ENCODE measurements around the gene ZNF319. TPM values are rescaled to one million over a fixed set of nuclear protein-coding genes. Genes with fewer than 3 reads are reported as not detected.

Gene ZNF319
- 8.0 and 8.3 TPM in 2 replicates for total RNA-seq

DNA sequence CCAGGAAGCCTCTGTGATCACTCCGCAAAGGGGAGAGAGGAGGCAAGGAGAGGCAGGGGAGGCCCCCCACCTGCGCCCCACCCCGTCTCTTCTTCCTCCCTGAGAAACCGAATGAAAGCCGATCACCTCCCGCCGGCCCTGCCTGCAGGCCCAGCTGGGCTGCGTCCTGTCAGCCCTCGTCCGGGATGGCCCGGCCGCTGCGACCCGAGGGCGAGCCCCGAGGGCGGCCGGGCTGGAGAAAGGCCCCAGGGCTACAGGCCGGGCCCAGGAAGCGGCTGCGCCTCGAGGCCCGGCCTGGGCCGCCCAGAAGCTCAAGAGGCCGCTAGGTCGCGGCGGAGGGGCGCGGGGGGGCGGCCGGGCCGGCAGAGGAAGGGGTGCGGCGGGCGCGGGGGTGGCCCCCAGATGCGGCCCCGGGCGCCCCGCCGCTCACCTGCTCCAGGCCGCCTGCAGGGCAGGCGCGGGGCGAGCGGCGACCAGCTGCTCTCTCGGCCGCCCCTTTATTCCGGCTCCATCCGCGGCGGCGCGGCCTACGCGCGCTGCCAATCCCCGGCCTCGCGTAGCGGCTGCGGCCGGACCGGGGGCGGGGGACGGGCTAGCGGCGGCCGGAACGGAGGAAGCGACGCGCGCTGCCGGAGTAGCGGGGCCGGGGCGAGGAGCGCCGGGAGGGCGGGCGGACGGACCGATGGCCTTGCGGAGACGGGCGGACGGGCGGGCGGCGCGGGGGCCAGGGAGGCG lies at the start of gene ZNF319:
ZNF319 (minus strand) TSS at position 702 of the 735 bp plus-strand sequence. CDS start 2,407 bp downstream, outside the sequence.
- H3K36me3 Mint-ChIP-seq (ENCODE audit: low read depth): peaks cover 41% of the 10 kb centered on the region

DNA sequence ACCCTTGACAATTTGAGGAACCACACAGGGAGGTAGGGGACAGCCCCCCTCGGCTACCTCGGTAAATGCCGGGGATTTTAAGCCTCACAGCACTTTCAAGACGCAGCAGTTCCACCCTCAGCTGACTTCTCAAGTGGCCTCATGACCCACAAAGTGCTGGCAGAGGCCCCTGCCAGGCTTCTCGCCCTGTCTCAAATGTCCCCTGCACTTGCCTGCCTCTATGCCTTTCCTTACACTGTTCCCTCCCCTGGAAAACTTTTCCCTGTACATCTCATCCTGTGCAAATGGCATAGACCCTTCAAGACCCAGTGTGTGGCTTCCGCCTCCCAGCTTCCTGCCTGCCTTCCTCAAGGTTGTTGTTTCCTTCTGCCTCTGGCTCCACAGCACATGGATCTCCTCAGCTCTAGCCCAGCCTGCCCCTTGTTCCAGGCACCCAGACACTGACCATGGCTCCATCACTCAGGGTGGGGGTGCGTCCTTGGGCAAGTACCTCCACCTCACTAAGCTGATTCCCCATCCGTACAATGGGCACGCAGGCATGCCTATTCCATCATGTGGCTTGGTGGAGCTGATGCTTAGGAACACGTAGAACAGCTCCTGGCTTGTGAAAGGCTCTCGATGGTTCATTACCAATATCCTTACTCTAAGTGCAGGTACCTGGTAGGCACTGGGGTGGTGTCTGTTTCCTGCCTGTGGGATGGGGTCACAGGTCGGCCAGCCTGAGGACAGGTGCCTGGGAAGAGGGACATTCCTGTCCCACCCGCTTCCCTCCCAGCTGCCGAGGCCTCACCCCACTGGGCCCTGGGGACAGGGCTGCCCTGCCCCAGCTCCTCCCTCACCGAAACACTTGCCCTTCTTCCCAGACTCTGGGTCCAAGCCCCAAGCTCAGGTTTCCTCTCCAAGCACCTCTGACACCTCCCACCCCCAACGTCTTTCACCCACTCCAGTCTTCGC lies 49.0 kb upstream of the ZNF319 start:
- H3K4me3 Mint-ChIP-seq: no peak overlapping the region
- H3K4me1 Mint-ChIP-seq: peaks cover 2% of the 10 kb centered on the region
- no peaks in the 10 kb centered on the region for H3K36me3 Mint-ChIP-seq (ENCODE audit: low read depth)
- no peaks in the 10 kb centered on the region for H3K27me3 Mint-ChIP-seq
- H3K9me3 Mint-ChIP-seq: no peaks in the 10 kb centered on the region
- intact Hi-C loops (cut with micrococcal nuclease): no loop called here
- no peak for DNase-seq
- H3K27ac Mint-ChIP-seq: no peak overlapping the region

More for the DNA sequence above, at the start of gene ZNF319:
- Mint-ChIP-seq H3K27ac (peak within 1 kb of the TSS; percentile 89), H3K9me3 (no peaks in the 10 kb centered on the region), H3K4me1 (peaks cover 41% of the 10 kb centered on the region), H3K27me3 (no peaks in the 10 kb centered on the region), H3K4me3 (peak within 1 kb of the TSS; percentile 96)
- DNase-seq: no peak
- intact Hi-C loops (cut with micrococcal nuclease): loop anchor here (1.0 to 5.0 kb wide), 6 partner anchors 101 to 265 kb away; partner anchors contain the start of genes CFAP20 and KATNB1

DNA sequence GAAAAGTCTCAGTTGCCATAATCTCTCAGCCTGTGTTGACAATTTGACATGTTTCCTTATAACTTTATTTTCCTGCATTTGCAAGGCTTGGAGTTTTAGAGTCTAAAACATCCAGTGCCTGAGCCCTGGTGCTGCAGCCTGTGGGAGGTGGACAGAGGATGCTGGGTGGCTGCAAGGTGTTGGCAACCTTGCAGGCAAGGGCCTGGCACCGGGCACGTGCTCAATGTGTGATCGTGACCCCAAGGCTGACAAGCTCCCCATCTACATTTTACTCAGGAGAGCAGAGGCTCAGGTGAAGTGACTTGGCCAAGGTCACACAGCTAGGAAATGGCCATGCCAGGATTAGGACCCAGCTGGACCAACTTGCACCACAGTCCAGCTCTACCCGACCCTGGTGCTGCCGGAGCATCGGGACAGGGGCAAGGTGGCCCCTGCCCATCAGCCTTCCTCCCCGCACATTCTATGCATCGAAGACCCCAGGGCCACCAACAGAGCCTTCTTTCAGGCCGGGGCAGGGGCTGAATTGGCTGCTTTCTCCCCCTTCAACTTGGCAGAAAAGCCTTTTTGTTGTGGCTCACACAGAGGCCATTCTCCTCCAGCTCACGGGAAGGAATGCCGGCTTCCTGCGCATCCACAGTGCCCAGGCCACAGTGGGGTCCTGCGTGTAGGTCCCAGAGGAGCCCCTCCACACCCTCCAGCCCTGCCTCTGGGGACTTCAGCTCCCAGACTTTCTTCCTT lies 48.2 kb upstream of the ZNF319 start:
- H3K27me3 Mint-ChIP-seq: no peaks in the 10 kb centered on the region
- H3K36me3 Mint-ChIP-seq (ENCODE audit: low read depth): no peaks in the 10 kb centered on the region
- no peak overlapping the region for H3K27ac Mint-ChIP-seq
- no peaks in the 10 kb centered on the region for H3K9me3 Mint-ChIP-seq
- DNase-seq: no peak
- intact Hi-C loops (cut with micrococcal nuclease): no loop called here
- H3K4me3 Mint-ChIP-seq: no peak overlapping the region
- no peaks in the 10 kb centered on the region for H3K4me1 Mint-ChIP-seq

DNA sequence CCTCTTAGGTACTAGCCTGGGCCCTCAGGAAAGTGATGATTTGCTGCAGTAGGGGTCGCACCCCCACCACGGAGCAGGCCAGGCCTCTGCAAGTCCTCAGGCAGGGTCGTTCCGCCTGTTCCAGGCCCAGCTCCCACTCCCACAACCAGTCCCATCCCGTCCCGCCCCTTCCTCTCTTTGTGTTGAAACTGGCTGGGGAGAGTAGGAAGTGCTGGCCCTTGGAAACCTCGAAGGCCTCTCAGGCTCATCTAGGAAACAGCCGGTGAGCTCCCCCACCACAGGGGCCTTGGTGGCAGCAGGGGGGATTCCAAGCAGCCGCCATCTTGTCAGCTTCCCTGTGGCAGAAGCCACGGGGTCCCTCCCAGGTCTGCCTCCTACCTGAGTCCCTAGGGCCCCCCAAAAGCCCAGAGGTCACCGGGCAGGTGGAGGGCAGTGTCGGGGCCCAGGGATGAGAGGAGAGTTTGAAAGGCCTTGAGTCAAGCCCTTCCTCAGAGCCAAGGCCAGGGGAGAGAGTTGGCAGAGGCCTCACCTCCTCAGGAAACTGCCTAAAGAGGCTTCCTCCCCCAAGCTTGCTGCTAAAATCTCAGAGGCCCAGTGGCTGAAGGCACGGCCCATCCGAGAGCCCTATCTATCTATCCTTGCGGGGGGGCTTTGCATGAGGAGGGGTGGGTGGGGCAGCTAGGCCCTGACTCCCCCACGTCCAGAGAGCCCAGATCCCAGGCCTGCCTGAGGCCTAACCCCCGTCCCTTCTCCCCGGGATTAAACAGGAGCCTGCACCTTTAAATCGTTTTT lies 47.3 kb upstream of the ZNF319 start:
- DNase-seq: no peak
- Mint-ChIP-seq H3K36me3 (ENCODE audit: low read depth) (no peaks in the 10 kb centered on the region), H3K4me3 (no peak overlapping the region), H3K9me3 (no peaks in the 10 kb centered on the region), H3K27ac (no peak overlapping the region), H3K27me3 (no peaks in the 10 kb centered on the region), H3K4me1 (no peaks in the 10 kb centered on the region)
- intact Hi-C loops (cut with micrococcal nuclease): no loop called here

DNA sequence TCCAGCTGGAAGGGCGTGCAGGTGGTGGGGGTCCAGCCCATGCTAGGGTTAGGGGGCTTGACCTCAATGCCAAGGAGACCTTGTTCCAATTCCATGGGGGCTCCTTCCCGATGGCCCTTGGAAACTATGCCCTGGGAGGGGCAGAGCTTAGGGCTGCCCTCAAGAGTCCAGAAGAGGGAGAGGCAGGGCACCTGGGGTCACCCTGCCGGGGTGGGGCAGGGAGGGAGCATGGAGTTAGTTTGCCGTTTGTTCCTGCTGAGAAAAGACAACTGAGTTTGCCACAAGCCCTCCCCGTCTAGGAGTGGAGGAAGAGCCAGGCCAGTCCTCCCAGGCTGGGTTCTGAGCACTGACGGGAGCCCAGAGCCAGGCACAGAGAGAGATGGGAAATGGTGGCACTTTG lies 46.5 kb upstream of the ZNF319 start:
- intact Hi-C loops (cut with micrococcal nuclease): no loop called here
- H3K9me3 Mint-ChIP-seq: no peaks in the 10 kb centered on the region
- H3K27ac Mint-ChIP-seq: no peak overlapping the region
- no peak for DNase-seq
- no peaks in the 10 kb centered on the region for H3K36me3 Mint-ChIP-seq (ENCODE audit: low read depth)
- H3K27me3 Mint-ChIP-seq: no peaks in the 10 kb centered on the region
- no peaks in the 10 kb centered on the region for H3K4me1 Mint-ChIP-seq
- H3K4me3 Mint-ChIP-seq: no peak overlapping the region

DNA sequence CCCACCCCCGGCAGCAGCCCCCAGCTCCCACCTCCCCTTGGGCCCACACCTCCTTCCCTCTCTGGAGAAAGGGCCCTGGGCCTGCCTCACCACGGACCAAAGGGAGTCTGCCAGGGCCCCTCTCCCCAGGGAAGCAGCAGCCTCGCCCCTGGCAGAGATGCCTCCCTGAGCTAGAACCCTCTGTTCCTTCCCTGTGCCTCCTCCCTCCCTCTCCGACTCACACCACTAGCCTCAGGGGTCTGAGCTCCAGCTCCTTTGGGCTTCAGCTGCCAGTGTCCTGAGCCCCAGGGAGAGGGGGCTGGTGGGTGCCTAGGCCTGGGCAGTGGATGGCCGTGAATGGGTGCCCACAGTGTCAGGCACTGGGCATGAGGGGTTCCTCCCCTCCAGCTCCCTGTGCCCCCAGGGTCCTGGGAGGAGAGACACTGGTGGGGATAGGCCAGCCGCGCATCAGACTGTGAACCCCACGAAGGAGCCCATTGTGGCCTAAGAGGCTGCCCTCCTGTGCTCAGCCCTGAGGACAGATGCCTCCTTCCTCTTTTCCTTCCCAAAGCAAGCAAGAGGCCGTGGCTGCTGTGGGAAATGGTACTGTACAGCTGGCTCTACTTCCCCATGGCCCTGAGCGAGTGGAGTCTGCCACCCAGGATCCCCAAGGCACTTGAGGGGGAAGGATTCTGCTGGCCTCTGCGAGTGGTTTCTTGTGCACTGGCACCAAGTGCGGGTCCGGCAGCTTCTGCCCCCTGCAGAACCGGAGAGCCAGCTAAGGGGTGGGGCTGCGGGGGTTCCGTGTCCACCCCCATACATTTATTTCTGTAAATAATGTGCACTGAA lies 45.8 kb upstream of the ZNF319 start:
- H3K4me3 Mint-ChIP-seq: no peak overlapping the region
- intact Hi-C loops (cut with micrococcal nuclease): no loop called here
- DNase-seq: no peak
- H3K9me3 Mint-ChIP-seq: no peaks in the 10 kb centered on the region
- no peaks in the 10 kb centered on the region for H3K27me3 Mint-ChIP-seq
- H3K36me3 Mint-ChIP-seq (ENCODE audit: low read depth): no peaks in the 10 kb centered on the region
- H3K4me1 Mint-ChIP-seq: no peaks in the 10 kb centered on the region
- H3K27ac Mint-ChIP-seq: no peak overlapping the region

DNA sequence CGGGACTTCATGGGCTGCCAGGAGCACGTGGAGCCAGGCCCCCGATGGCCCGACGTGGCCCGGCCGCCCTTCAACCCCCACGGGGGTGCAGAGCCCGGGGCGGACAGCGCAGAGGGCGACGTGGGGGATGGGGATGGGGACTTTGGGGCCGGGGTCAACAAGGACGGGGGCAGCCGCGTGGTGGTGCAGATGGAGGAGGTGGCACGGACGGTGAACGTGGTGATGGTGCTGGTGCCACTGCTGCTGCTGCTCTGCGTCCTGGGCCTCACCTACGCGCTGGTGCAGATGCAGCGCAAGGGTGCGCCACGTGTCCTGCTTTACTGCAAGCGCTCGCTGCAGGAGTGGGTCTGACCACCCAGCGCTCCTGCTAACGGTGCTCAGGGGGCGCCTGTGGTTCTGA lies 44.6 kb upstream of the ZNF319 start:
- intact Hi-C loops (cut with micrococcal nuclease): no loop called here
- DNase-seq: no peak
- H3K9me3 Mint-ChIP-seq: no peaks in the 10 kb centered on the region
- H3K36me3 Mint-ChIP-seq (ENCODE audit: low read depth): no peaks in the 10 kb centered on the region
- H3K27me3 Mint-ChIP-seq: no peaks in the 10 kb centered on the region
- no peak overlapping the region for H3K27ac Mint-ChIP-seq
- no peaks in the 10 kb centered on the region for H3K4me1 Mint-ChIP-seq
- no peak overlapping the region for H3K4me3 Mint-ChIP-seq

DNA sequence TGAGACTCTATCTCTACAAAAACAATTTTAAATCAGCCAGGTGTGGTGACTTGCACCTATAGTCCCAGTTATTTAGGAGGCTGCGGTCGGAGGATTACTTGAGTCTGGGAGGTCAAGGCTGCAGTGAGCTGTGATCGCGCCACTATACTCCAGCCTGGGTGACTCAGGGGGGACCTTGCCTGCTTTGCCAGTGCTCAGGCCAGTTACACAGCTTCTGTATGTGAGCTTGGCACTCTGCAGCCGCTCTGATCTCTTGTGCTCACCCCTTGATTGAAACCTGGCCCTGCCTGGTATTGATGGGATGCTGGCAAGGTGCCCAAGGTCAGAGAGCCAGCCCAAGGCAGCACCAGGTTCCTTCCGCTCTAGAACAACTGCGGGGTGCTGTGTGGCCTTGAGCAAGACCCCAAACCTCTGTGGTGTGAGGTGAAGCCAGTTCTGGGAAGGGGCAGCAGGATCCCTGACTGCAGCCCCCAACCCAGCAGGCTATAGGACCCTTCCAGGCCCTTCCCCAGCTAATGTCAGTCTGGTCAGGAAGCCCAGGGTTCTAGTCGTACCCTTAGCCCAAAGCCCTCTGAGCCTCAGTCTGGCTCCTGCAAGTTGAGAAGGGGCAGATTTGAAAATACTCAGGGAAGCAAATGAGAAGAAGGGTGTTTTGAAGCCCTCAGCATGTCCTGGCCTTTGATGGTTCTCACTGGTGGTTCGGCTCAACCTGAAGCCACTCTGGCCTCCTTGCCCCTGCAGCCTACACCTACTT lies 44.0 kb upstream of the ZNF319 start:
- Mint-ChIP-seq H3K9me3 (no peaks in the 10 kb centered on the region), H3K4me1 (no peaks in the 10 kb centered on the region), H3K27me3 (no peaks in the 10 kb centered on the region), H3K4me3 (no peak overlapping the region), H3K36me3 (ENCODE audit: low read depth) (no peaks in the 10 kb centered on the region), H3K27ac (no peak overlapping the region)
- no peak for DNase-seq
- intact Hi-C loops (cut with micrococcal nuclease): no loop called here

DNA sequence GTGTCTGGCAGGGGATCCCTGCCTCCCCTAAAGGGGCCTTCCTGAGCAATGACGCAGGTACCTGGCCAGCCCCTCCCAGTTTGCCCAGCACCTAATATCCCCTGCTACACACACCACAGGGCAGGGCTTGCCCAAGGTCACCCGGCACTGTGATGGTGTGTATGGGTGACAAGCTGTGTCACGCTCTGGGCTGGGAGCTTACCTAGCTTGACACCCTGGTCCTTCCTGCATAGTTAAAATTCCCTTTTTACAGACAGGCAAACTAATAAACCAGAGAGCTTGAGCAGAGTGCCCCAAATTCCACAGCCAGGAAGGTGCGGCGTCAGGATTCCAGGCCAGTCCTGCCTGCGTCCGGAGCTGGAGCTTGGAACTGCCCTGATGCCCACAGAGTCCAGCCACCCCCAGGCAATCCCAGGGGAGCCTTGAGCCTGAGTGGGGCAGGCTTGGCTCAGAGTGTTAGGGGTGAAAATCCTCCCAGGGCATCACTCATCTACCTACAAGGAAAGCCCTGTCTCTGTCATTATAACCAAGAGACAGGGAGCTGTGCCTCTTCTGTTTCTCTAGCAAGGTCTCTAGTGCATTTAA lies 43.2 kb upstream of the ZNF319 start:
- H3K4me3 Mint-ChIP-seq: no peak overlapping the region
- no peaks in the 10 kb centered on the region for H3K27me3 Mint-ChIP-seq
- H3K27ac Mint-ChIP-seq: no peak overlapping the region
- intact Hi-C loops (cut with micrococcal nuclease): no loop called here
- H3K9me3 Mint-ChIP-seq: no peaks in the 10 kb centered on the region
- H3K36me3 Mint-ChIP-seq (ENCODE audit: low read depth): no peaks in the 10 kb centered on the region
- no peak for DNase-seq
- no peaks in the 10 kb centered on the region for H3K4me1 Mint-ChIP-seq

DNA sequence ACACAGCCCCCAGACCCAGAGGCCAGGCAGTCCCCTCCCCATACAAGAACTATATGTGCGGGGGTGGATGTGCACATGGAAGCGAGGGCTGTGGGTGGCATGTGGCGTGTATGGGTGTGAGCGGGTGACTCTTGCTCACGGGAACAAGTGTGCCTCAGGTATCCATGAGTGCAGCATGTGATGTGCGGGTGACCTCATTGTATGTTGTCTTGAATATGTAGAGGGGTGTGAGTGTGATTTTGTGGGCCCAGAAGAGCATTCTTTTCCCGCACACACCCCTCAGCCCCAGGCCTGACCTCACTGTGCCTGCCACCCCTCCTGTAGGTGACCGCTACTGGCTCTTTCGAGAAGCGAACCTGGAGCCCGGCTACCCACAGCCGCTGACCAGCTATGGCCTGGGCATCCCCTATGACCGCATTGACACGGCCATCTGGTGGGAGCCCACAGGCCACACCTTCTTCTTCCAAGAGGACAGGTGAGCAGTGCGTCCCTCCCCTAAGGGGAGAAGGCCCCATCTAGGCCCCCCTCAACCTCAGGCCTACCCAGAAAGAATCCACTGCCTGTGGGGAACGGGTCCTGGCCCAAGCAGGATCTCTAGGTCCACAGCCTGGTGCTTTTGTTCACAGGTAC lies 42.5 kb upstream of the ZNF319 start:
- Mint-ChIP-seq H3K4me1 (no peaks in the 10 kb centered on the region), H3K36me3 (ENCODE audit: low read depth) (no peaks in the 10 kb centered on the region), H3K9me3 (no peaks in the 10 kb centered on the region), H3K4me3 (no peak overlapping the region), H3K27me3 (no peaks in the 10 kb centered on the region), H3K27ac (no peak overlapping the region)
- intact Hi-C loops (cut with micrococcal nuclease): no loop called here
- no peak for DNase-seq

DNA sequence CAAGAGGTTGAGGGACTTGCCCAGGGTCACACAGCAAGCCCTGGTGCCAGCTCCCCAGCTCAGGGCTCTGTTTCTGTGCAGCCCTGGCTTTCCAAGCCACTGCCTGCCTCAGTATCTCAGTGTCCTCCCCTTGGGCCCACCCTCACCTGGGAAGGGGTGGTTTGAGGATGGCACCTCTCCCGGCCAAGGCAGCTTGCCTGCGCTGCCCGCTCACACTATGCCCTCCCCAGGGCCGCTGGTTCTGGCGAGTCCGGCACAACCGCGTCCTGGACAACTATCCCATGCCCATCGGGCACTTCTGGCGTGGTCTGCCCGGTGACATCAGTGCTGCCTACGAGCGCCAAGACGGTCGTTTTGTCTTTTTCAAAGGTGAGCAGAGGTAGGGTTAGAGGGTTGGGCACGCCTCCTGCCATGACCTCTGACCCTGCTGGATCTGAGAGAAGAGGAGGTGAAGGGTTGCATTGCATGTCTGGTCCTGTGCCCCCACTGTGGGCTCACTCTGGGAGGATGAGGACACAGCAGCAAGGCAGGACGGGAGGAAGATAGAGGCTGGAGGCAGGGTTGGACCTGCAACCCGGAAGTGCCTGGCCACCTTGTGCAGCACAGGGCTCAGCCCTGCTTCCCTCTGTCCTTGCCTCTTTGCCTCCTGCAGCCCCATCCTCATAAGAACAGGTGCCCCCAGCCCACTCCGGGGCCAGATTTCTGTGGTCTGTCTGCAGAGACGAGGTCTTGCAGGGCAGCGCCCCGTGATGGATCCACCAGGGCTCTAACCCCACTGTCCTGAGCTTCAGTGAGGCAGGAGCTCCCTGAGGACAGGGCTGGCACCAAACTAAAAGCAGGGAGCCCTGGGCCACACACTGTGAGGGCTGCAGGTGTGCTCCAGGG lies 41.8 kb upstream of the ZNF319 start:
- H3K9me3 Mint-ChIP-seq: no peaks in the 10 kb centered on the region
- H3K4me1 Mint-ChIP-seq: no peaks in the 10 kb centered on the region
- no peaks in the 10 kb centered on the region for H3K36me3 Mint-ChIP-seq (ENCODE audit: low read depth)
- no peak for DNase-seq
- H3K27me3 Mint-ChIP-seq: no peaks in the 10 kb centered on the region
- intact Hi-C loops (cut with micrococcal nuclease): no loop called here
- H3K4me3 Mint-ChIP-seq: no peak overlapping the region
- no peak overlapping the region for H3K27ac Mint-ChIP-seq

All from activated CD4-positive, alpha-beta T cell treated with anti-CD3 and anti-CD28 coated beads, Interleukin-2, amount 10 ng/mL, durations not matched to agents 24 days and 14 days (primary cell).